Duodenal mucosa (tissue), 2 donors: ENCODE results near the gene MGAM2.
A peak's percentile ranks its signal among the peaks of the same experiment; 100 is the strongest.

Experiments
- H3K27ac ChIP-seq: one replicate; pipeline ENCODE4 v1.7.0; 2013; ENCODE audit warnings: low read depth, low read length
- H3K27me3 ChIP-seq, 2 donors: one replicate each; pipeline ENCODE4 v1.7.0; 2013; ENCODE audit warnings: low read length in 2 of 2, control low read depth in 1 of 2; ENCODE audit not compliant: insufficient read depth in 2 of 2, control insufficient read depth in 1 of 2
- H3K36me3 ChIP-seq, 2 donors: one replicate each; pipeline ENCODE4 v1.7.0; 2013; ENCODE audit warnings: low read length in 2 of 2, control low read depth in 1 of 2; ENCODE audit not compliant: insufficient read depth in 2 of 2, control insufficient read depth in 1 of 2
- H3K4me1 ChIP-seq, 2 donors: one replicate each; pipeline ENCODE4 v1.7.0; 2013; ENCODE audit warnings: low read length in 2 of 2, control low read depth in 1 of 2; ENCODE audit not compliant: insufficient read depth in 2 of 2, control insufficient read depth in 1 of 2
- H3K4me3 ChIP-seq, 2 donors: one replicate each; pipeline ENCODE4 v1.7.0; 2013; ENCODE audit warnings: low read length in 2 of 2, low read depth in 1 of 2
- H3K9ac ChIP-seq, 2 donors: one replicate each; pipeline ENCODE4 v1.7.0; 2013; ENCODE audit warnings: low read length in 2 of 2, low read depth in 1 of 2
- H3K9me3 ChIP-seq, 2 donors: one replicate each; pipeline ENCODE4 v1.7.0; 2013; ENCODE audit warnings: low read length in 2 of 2, control low read depth in 1 of 2; ENCODE audit not compliant: control insufficient read depth in 1 of 2

MGAM2 gene

DNA sequence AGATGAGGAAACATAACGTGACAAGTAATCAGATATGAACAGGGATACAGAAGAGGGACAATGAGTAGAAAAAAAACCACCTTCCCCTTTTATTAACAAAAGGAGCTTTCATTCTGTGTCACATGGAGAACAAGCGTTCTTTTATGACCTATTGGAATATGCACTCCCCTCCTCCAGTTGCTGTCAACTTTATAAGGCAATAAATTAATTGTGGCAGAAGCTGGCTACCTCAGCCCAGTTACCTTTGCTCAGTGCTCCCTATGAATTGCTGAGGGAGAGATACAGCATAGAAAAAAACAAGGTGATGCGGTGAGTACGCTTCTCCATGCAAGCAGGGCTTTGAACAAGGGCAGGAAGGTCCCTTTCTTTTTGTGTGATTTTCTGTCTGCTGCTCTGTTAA, at the start of gene MGAM2:
Gene MGAM2 (plus strand): TSS at position 220 of the 400 bp plus-strand sequence. CDS start 5,156 bp downstream, outside the sequence.
- Histone ChIP-seq H3K36me3 (peaks cover 0 to 3% of the 10 kb centered on the region in 2 donors), H3K27me3 (no peaks in the 10 kb centered on the region), H3K9me3 (no peaks in the 10 kb centered on the region), H3K27ac (no peak within 1 kb of the TSS), H3K4me1 (peaks cover 12 to 30% of the 10 kb centered on the region in 2 donors), H3K4me3 (peak within 1 kb of the TSS; percentile 75 to 84), H3K9ac (peak within 1 kb of the TSS; percentile 60 to 76)

- no peak overlapping the region for H3K9ac ChIP-seq
- H3K4me1 ChIP-seq: no peaks in the 10 kb centered on the region
- H3K4me3 ChIP-seq: no peak overlapping the region
- H3K27me3 ChIP-seq: no peaks in the 10 kb centered on the region
- no peaks in the 10 kb centered on the region for H3K9me3 ChIP-seq
- no peak overlapping the region for H3K27ac ChIP-seq
- peaks cover 3 to 6% of the 10 kb centered on the region in 2 donors for H3K36me3 ChIP-seq
Observed at GRCh38 chr7:142063551-142064442, 47.7 kb upstream of the MGAM2 start.

DNA sequence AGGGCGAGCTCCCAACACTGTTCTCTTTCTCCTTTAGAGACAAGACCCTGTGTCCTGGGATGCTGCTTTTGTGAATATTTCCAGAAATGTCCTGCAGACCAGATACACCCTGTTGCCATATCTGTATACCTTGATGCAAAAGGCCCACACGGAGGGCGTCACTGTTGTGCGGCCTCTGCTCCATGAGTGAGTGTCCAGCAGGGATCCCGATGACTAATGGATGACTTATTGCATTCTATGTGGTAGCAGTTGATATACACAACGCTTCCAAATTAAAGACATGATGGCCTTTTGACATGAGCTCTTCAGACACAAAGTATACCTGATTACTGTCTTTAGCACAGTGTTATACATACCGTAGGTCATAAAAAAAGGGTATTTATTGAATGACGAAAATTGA, 45.0 kb upstream of the MGAM2 start:
- Histone ChIP-seq H3K9ac (no peak overlapping the region), H3K27ac (no peak overlapping the region), H3K27me3 (no peaks in the 10 kb centered on the region), H3K4me3 (no peak overlapping the region), H3K4me1 (no peaks in the 10 kb centered on the region), H3K9me3 (no peaks in the 10 kb centered on the region), H3K36me3 (peaks cover 3 to 6% of the 10 kb centered on the region in 2 donors)

DNA sequence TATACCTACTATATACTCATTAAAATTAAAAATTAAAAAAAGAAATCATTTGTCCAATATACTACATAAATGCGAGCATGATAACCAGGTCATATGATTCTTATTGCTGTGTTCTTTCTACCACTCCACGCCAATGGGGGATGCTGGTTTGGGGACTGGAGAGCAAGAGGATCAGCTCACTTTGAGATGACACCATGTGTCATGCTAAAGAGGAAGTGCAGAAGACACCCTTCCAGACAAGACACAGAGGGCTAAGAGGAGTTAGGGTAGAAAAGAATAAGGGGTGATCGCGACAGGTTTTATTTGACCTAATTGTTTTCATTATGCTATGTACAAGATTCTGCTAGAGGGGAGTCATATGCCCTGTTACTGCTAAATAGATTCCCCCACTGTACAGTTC, 33.8 kb upstream of the MGAM2 start:
- H3K4me1 ChIP-seq: no peaks in the 10 kb centered on the region

DNA sequence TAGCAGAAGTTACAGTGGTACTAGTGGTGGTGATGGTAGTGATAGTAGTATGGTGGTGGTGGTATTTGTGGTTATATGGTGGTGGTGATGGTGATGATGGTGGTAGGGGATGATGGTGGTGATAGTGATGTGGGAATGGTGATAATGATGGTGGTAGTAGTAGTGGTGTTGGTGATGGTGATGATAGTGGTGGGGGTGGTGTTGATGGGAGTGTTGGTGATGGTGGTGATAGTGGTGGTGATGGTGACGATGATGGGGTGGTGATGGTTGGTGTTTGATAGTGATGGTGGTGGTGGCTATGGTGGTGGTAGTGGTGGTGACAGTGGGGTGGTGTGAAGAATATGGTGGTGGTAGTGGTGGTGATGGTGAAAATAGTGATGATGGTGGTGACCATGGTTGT, 27.9 kb upstream of the MGAM2 start:
- no peaks in the 10 kb centered on the region for H3K27me3 ChIP-seq
- peaks cover 0 to 5% of the 10 kb centered on the region in 2 donors for H3K36me3 ChIP-seq
- no peak overlapping the region for H3K9ac ChIP-seq
- peaks cover 0 to 4% of the 10 kb centered on the region in 2 donors for H3K4me1 ChIP-seq
- no peak overlapping the region for H3K27ac ChIP-seq
- H3K9me3 ChIP-seq: no peaks in the 10 kb centered on the region
- no peak overlapping the region for H3K4me3 ChIP-seq

More for the DNA sequence above, 33.8 kb upstream of the MGAM2 start:
- no peak overlapping the region for H3K4me3 ChIP-seq
- no peak overlapping the region for H3K9ac ChIP-seq
- peaks cover 0 to 5% of the 10 kb centered on the region in 2 donors for H3K36me3 ChIP-seq
- no peaks in the 10 kb centered on the region for H3K9me3 ChIP-seq
- no peak overlapping the region for H3K27ac ChIP-seq
- no peaks in the 10 kb centered on the region for H3K27me3 ChIP-seq

GRCh38 chr7:142085428-142085827, 26.1 kb upstream of the MGAM2 start:
- Histone ChIP-seq H3K4me3 (no peak overlapping the region), H3K36me3 (peaks cover 0 to 5% of the 10 kb centered on the region in 2 donors), H3K9me3 (no peaks in the 10 kb centered on the region), H3K27me3 (no peaks in the 10 kb centered on the region), H3K9ac (no peak overlapping the region), H3K27ac (no peak overlapping the region), H3K4me1 (peaks cover 0 to 4% of the 10 kb centered on the region in 2 donors)

GRCh38 chr7:142088022-142088714, 23.4 kb upstream of the MGAM2 start:
- H3K27ac ChIP-seq: no peak overlapping the region
- no peaks in the 10 kb centered on the region for H3K36me3 ChIP-seq
- peaks cover 0 to 4% of the 10 kb centered on the region in 2 donors for H3K4me1 ChIP-seq
- no peak overlapping the region for H3K9ac ChIP-seq
- no peak overlapping the region for H3K4me3 ChIP-seq
- no peaks in the 10 kb centered on the region for H3K9me3 ChIP-seq
- H3K27me3 ChIP-seq: no peaks in the 10 kb centered on the region

GRCh38 chr7:142089035-142089434, 22.5 kb upstream of the MGAM2 start:
- Histone ChIP-seq H3K4me3 (no peak overlapping the region), H3K4me1 (peaks cover 0 to 4% of the 10 kb centered on the region in 2 donors), H3K9ac (no peak overlapping the region), H3K9me3 (no peaks in the 10 kb centered on the region), H3K36me3 (no peaks in the 10 kb centered on the region), H3K27ac (no peak overlapping the region), H3K27me3 (no peaks in the 10 kb centered on the region)

DNA sequence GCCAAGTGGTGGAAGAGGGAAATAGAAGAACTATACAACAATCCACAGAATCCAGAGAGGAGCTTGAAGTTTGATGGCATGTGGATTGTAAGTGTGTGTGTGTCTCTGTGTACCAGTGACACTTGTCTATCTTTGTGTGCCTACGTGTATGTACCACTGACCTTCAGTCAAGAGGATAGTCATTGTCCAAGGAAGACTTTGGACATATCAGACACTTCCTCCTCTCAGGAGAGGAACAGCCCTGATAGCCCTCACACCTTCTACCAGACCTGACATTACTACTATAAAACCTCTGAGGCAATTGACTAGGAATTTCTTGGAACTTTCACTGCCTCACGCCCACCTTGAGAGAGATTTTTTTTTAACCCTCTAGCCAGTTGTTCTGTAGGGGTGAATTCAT, 19.6 kb upstream of the MGAM2 start:
- H3K36me3 ChIP-seq: no peaks in the 10 kb centered on the region
- no peak overlapping the region for H3K9ac ChIP-seq
- no peak overlapping the region for H3K27ac ChIP-seq
- no peaks in the 10 kb centered on the region for H3K27me3 ChIP-seq
- H3K4me1 ChIP-seq: peaks cover 0 to 4% of the 10 kb centered on the region in 2 donors
- no peak overlapping the region for H3K4me3 ChIP-seq
- no peaks in the 10 kb centered on the region for H3K9me3 ChIP-seq

DNA sequence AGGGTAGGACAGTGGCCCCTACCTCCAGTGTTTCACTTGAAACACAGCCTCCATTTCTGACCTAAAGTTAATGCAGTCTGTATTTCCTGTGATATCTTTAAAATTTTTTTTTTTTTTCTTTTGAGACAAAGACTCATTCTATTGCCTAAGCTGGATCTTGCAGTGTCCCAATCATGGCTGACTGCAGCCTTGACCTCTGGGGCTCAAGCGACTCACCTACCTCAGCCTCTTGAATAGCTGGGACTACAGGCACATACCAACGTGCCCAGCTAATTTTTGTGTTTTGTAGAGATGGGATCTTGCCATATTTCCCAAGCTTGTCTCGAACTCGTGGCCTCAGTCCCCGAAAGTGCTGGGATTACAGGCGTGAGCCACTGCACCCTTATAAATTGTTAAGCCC, 16.7 kb upstream of the MGAM2 start:
- Histone ChIP-seq H3K27me3 (no peaks in the 10 kb centered on the region), H3K9ac (no peak overlapping the region), H3K36me3 (no peaks in the 10 kb centered on the region), H3K4me3 (no peak overlapping the region), H3K27ac (no peak overlapping the region), H3K9me3 (no peaks in the 10 kb centered on the region), H3K4me1 (no peaks in the 10 kb centered on the region)
